PFSK-1 (cell line): Measurements from ENCODE around the gene CCND3.

Experiments
- FOXP2 ChIP-seq: optimal IDR thresholded peaks from 2 replicates; pipeline ENCODE3; 2011; ENCODE audit warnings: borderline replicate concordance, control low read depth, inconsistent platforms; ENCODE audit not compliant: insufficient read depth; ENCODE audit errors: extremely low read length, extremely low read depth
- POLR2AphosphoS5 ChIP-seq: IDR thresholded peaks from 2 replicates; pipeline ENCODE4 v1.6.1; 2012; ENCODE audit warnings: low read depth, mild to moderate bottlenecking, control low read depth, low read length, moderate library complexity
- REST ChIP-seq, 2 experiments: IDR thresholded peaks; 2 replicates each; pipeline versions ENCODE4 v1.6.1 to v1.8.0; 2011 to 2012; ENCODE audit warnings: low read depth in 2 of 2, low read length in 2 of 2, control low read depth in 1 of 2, inconsistent platforms in 1 of 2, mild to moderate bottlenecking in 1 of 2, moderate library complexity in 1 of 2; ENCODE audit not compliant: insufficient read depth in 1 of 2
- SIN3A ChIP-seq: IDR thresholded peaks from 2 replicates; pipeline ENCODE4 v1.6.1; 2012; ENCODE audit warnings: mild to moderate bottlenecking, low read length, moderate library complexity, borderline replicate concordance; ENCODE audit not compliant: insufficient read depth
- TAF1 ChIP-seq: IDR thresholded peaks from 2 replicates; pipeline ENCODE4 v1.6.1; 2012; ENCODE audit warnings: low read length, control low read depth, borderline replicate concordance; ENCODE audit not compliant: insufficient read depth

GRCh38 chr6:41939848-41940758, 1.5 kb downstream of the CCND3 start:
- TF ChIP-seq POLR2AphosphoS5 (no peak), SIN3A (no peak), TAF1 (no peak), REST (IDR thresholded peaks at IDR 0.05; ENCODE audit: insufficient read depth in 1 of 2, low read depth in 2 of 2, low read length in 2 of 2) (no peak), FOXP2 (no peak)
